CD4-positive, alpha-beta T cell treated with Interferon gamma for 1 hour (primary cell): Measurements from ENCODE around the gene SNX5.
A peak's percentile ranks its signal among the peaks of the same experiment; 100 is the strongest.

Experiments used
- DNase-seq: peaks from one replicate; pipeline ENCODE4 v3.0.0-alpha.2; 2020

The SNX5 gene

GRCh38 chr20:17939622-17940223, 28.9 kb downstream of the SNX5 start:
- DNase-seq: no peak

DNA sequence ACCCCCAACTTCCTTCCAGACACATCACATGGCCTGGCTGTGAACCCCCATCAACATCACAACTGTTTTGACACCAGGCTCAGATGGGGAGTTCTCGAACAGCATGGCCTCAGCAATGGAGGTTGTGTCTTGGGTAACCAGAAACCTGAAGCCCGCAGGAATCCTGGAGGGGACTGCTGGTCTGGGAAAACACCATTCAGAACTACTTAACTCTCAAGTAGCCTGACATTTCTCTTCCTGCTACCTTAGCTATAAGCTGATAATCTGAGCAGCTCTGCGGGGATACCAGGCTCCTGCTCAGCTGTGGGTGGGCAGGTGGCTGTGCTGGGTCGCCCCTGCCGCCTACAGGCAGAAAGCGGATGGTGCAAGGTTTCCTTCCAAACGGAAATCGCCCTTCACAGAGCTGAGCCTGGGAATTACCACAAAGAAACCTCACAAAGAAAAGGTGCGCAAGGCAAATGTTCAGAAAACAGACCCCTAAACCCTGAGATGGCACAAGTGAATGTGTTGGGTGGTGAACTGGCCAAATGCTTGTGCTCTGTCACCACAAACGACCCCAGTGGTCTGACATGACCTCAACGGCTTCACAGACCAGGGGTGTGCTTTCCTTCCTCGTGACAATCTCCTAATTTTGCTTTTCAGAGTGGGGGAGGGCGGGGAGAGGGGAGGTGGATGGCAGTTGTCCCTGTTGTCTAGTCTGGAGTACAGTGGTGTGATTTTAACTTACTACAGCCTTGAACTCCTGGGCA, 29.5 kb downstream of the SNX5 start:
- peak; percentile 53 for DNase-seq

DNA sequence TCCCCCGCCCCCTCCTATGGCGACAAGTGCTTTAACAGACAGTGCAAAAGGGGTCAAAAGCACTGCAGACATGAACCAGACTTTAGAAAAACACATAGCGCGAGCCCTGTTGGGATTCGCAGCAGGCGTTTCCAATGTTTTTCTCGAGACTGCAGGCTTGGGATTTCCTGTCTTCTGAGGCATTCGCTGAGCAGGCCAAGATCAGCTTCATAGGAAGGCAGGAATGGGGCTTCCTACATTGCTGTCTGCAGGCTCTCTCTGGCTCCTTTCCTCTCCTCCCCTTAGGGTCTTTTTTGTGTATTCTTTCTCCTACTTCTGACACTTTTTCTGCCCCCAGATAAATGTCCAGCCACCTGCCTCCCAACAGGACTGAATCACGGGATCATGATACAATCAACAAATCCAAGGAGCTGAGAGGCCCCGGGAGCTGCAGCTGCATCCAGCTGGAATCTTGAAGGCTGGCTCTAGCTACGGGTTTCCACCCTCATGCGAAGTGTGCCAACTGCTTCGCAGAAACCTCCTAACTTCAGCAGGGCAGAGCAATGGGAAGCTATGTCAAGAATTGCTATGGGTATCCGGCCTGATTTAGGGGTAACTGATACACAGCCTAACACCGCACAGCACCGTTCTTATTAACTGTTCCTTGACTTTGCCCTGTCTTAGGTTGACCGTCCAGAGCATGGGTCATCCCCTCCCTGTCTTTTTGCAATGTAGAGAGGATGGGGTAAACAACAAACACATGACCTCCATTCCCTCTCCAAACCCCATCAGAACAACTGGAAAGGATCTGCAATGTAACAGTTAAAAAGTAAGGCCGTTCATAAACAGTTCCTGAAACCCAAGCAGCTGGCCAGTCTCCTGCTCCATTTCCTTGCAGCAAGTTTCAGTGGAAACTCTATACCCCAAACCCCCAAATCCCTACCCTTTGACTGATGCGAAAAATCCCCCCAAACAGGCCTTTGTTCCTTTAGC, 31.5 kb downstream of the SNX5 start:
- no peak for DNase-seq

DNA sequence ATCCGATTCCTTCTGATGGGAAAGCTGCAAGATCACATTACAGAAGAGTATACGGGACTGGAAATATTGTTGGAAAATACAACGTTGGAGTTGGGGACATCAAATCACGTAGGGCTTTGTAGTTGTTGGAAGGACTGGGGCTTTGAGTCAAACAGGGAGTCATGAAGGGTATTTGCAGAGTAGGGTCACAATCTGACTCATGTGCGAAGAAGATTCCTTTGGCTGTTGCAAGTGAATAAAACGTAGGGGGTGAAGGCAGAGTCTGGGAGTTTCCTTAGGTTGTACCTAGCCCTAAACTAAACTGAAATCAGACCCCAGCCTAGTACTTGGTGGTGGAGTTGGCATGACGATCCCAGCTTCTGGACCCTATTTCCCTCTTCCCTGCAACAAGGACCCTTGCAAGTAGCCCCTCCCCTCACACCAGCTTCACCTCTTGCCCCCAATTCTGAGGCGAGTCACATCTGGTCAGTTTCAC, 32.3 kb downstream of the SNX5 start:
- no peak for DNase-seq

- no peak for DNase-seq
Measured at GRCh38 chr20:17935761-17936160, 32.8 kb downstream of the SNX5 start.

- DNase-seq: no peak
Measured at GRCh38 chr20:17935186-17935585, 33.4 kb downstream of the SNX5 start.

GRCh38 chr20:17934141-17934862, 34.3 kb downstream of the SNX5 start:
- DNase-seq: no peak

- DNase-seq: no peak
Measured at GRCh38 chr20:17933711-17934110, 34.9 kb downstream of the SNX5 start.

DNA sequence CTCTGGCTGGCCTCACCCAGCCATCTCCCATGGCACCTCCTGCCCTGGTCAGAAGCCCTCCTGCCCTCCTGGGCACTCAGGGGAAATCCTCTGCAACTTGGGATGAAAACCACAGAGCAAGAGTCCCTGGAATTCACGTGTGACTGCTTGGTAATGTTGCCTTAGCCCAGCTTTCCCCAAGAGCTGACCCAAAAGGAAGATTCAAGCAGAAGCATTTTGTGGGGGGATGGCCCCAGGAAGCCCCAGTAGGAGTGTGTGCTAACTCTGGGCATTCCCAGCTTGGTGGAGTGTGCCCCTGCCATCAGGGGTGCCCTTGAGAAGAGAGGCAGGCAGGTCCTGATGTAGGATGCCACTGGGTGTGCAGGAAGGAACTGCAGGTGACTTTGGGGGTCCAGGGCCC, 35.5 kb downstream of the SNX5 start:
- DNase-seq: no peak

DNA sequence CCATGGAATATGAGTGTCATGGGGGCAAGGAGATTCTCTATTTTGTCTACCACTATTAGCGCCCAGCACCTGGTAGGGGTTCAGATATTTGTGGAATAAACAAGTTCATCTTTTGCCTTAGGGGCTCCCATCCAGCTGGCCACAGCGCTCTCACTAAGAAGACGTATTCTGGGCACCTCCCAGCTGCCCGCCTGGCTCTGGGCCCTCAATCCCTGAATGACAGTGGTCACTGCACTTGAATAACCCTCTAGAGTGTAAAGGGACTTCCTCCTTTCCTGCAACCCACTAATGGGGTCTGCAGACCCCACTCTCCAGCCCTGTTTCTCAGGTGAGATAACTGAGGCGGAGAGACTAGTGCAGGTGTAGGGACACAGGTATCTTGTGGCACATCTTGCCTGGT, 36.2 kb downstream of the SNX5 start:
- DNase-seq: no peak

GRCh38 chr20:17931513-17931912, 37.1 kb downstream of the SNX5 start:
- DNase-seq: no peak

- DNase-seq: no peak
Measured at GRCh38 chr20:17928633-17929311, 39.8 kb downstream of the SNX5 start.

DNA sequence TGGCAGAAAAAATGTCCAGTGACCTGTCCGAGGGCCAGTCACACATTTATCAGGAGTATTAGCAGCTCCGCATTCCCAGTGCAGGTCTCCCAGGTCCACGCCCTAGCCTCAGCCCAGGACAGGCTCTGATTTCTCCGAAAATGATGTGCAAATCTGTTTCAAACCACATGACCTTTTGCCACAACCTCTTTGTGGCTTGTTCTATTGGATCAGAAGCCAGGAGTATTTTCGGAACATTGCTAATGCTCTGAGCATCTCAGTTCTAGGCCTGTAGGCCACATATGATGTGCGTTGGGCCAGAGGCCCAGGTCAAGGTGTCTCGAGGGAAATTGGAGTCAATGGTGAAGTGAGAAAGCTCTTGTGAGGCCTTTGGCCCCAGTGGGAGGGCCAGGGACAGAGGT, 40.4 kb downstream of the SNX5 start:
- DNase-seq: no peak

GRCh38 chr20:17925940-17926300, 42.7 kb downstream of the SNX5 start:
- DNase-seq: no peak

DNA sequence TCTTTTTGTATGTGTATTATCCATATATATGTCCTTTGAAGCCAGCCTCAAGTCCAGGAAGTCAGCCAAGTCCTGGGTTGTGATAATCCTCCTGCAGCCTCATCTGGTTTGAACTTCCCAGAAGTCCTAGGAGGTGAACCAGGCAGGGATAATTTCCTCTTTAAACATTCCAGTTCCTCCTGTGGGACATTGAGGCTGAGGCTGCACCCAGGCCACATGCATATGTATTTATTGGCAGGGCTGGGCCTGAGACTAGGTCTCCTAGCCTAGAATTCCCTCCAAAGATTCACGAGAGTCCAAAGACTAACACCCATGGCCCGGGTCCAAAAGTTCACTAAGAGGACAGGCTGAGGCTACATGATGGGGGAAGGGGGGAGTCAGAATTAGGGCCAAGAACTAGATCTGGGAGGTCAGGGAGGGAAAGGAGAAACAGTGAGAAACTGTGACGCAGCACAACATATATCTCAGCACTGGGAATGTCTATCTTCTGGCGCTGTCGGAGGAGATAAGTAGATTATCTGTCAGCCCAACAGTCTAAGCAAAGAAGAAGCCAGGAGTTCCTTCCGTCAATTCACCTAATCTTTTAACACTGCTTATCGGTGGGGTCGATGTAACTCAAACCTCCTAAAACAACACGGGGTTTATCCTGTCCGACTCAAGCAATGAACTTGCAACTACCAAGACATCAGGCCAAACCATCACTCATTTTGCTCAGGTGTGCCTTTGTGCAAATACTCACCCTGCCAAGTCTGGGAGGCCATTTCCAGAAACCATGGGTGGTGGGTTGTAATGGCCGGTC, 43.3 kb downstream of the SNX5 start:
- DNase-seq: no peak

DNA sequence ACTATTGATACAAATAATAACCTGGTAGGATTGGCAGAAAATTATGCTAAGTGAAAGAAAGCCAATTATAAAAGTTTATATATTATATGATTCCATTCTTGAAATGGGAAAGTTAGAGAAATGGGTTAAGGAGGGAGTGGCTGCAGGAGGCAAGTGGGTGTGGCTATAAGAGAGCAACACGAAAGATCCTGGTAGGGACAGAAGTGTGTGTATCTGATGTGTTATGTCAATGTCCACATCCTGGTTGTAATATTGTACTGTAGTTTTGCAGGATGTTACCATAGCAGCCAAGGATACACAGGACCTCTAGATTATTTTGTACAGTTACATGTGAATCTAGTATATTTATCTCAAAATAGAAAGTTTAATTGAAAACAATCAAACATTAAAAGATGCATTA, 46.8 kb downstream of the SNX5 start:
- no peak for DNase-seq

DNA sequence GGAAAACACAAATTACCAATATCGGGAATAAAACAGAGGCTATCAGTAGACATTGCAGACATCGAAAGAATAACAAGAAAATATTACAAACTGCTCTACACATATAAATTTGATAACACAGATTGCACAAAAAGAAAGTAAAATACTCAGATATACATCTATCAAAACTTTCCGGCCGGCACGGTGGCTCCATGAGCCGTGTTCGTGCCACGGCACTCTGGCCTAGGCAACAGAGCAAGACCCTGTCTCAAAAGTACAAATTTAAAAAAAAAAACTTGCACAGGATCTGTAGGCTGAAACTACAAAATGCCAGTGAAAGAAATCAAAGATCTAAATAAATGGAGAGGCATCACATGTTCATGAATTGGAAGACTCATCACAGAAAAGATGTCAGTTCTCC, 49.4 kb downstream of the SNX5 start:
- DNase-seq: no peak

GRCh38 chr20:17917832-17918618, 50.6 kb downstream of the SNX5 start:
- no peak for DNase-seq

DNA sequence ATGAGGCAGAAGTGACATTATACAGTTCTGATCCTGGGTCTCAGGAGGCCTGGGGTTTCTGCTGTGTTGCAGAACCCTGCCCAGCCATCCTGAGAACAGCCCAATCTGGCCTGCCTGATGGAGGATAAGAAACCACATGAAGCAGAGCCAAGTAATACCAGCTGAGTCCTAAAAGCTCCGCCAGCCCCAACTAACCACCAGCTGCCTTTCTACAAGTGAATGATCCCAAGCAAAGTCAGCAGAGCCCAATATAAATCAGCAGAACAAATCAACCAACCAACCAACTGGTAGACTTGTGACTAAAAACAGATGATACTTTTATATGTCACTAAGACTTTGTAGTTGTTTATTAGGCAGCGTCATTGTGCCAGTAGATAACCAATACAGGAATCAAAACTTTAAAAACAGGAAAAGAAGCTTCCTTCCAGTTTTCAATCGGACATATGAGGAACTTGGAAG, 52.1 kb downstream of the SNX5 start:
- DNase-seq: no peak

DNA sequence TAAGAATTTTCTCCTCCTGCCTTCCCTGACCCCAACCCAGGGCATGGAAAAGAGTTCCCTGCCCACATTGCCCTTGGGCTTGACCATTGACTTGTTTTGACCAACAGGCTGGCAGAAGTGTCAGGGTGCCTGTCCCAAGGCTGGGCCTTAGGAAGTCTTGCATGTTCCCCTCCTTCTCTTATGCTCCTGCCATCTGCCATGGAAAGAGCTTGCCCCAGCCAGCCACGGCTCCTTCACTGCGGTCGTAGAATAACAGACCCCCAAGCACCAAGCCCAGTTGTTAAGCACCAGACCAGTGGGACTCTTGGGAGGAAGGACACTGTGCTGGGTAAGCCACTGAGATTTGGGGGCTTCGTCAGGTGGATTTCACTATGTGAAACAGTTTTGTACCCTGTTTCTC, 53.6 kb downstream of the SNX5 start:
- DNase-seq: no peak

DNA sequence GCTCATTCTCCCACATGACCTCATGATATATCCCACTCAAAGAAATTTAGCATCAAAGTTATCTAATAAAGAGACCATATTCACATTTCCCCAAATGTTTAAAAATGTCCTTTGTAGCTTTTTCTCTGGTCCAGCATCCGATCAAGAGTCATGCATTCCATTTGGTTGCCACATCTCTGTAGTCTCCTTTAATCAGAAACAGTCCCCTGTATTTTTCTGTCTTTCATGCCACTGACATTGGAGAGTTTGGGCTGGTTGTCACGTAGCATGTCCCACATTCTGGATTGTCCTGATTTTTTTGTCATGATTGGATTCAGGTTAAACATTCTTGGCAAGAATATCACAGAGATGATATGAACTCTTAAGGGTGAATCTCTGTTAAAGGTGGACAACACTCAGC, 55.7 kb downstream of the SNX5 start:
- DNase-seq: no peak
